Measurements from ENCODE around the gene GRIA4. TPM values are rescaled to one million over a fixed set of nuclear protein-coding genes. Genes with fewer than 3 reads are reported as not detected.
A peak's percentile ranks its signal among the peaks of the same experiment; 100 is the strongest.
"Not testable (repeated sequence)": the region's sequence is repeated elsewhere in the genome, so short reads cannot be mapped to it uniquely, and the experiment has no call there.

Gene GRIA4
- total RNA-seq, 1 donor from 2014 or later = not detected

- DNase-seq (ENCODE audit: low spot score) (no peak), ATAC-seq (no peak)
Observed at GRCh38 chr11:105986554-105986953, 376.7 kb downstream of the GRIA4 start.

GRCh38 chr11:105988197-105988596, 378.3 kb downstream of the GRIA4 start:
- ATAC-seq (no peak), DNase-seq (ENCODE audit: low spot score) (no peak)

GRCh38 chr11:105989124-105989523, 379.3 kb downstream of the GRIA4 start:
- DNase-seq (ENCODE audit: low spot score) = no peak
- ATAC-seq = no peak

- ATAC-seq (no peak), DNase-seq (ENCODE audit: low spot score) (no peak)
Observed at GRCh38 chr11:105991888-105992287, 382.0 kb downstream of the GRIA4 start.

GRCh38 chr11:106001304-106002012, 391.6 kb downstream of the GRIA4 start:
- DNase-seq (ENCODE audit: low spot score) = no peak
- no peak for ATAC-seq

GRCh38 chr11:106003094-106003493, 393.2 kb downstream of the GRIA4 start:
- not testable (repeated sequence) for DNase-seq (ENCODE audit: low spot score); ATAC-seq

GRCh38 chr11:106011481-106011880, 401.6 kb downstream of the GRIA4 start:
- DNase-seq (ENCODE audit: low spot score) (no peak), ATAC-seq (no peak)

GRCh38 chr11:106012744-106013143, 402.9 kb downstream of the GRIA4 start:
- no peak for DNase-seq (ENCODE audit: low spot score)
- ATAC-seq = no peak

GRCh38 chr11:106014035-106014434, 404.2 kb downstream of the GRIA4 start:
- DNase-seq (ENCODE audit: low spot score) = no peak
- peak; percentile 53 for ATAC-seq

- ATAC-seq (no peak), DNase-seq (ENCODE audit: low spot score) (no peak)
Observed at GRCh38 chr11:106014620-106015019, 404.7 kb downstream of the GRIA4 start.

GRCh38 chr11:106015066-106015465, 405.2 kb downstream of the GRIA4 start:
- ATAC-seq (no peak), DNase-seq (ENCODE audit: low spot score) (no peak)

GRCh38 chr11:106017093-106017492, 407.2 kb downstream of the GRIA4 start:
- ATAC-seq (no peak), DNase-seq (ENCODE audit: low spot score) (no peak)

GRCh38 chr11:106021181-106021966, 411.5 kb downstream of the GRIA4 start:
- DNase-seq (ENCODE audit: low spot score) (no peak), ATAC-seq (no peak)

- ATAC-seq (peak; percentile 96), DNase-seq (ENCODE audit: low spot score) (peak; percentile 99)
Observed at GRCh38 chr11:106021967-106022794, 412.3 kb downstream of the GRIA4 start, which contains the start of gene MSANTD4. Gene MSANTD4, minus strand, starts transcription at chr11:106022240. Its CDS starts 11,323 bp downstream, at chr11:106010917.

GRCh38 chr11:106022795-106023275, 413.0 kb downstream of the GRIA4 start:
- no peak for ATAC-seq
- no peak for DNase-seq (ENCODE audit: low spot score)

- DNase-seq (ENCODE audit: low spot score) (no peak), ATAC-seq (no peak)
Observed at GRCh38 chr11:106030609-106031008, 420.7 kb downstream of the GRIA4 start.

- ATAC-seq (no peak), DNase-seq (ENCODE audit: low spot score) (no peak)
Observed at GRCh38 chr11:106031202-106031810, 421.4 kb downstream of the GRIA4 start.
